HTERT RPE-1 (cell line): ENCODE data around the gene NPB.

ENCODE experiments used
- in situ Hi-C: fragments of 300-500 bp; cut with MboI; formaldehyde crosslinking; loops from 4 replicates; pipeline ENCODE4 v1.14.3; 2020; ENCODE audit warnings: low sequenced_read_pairs

The NPB gene

DNA sequence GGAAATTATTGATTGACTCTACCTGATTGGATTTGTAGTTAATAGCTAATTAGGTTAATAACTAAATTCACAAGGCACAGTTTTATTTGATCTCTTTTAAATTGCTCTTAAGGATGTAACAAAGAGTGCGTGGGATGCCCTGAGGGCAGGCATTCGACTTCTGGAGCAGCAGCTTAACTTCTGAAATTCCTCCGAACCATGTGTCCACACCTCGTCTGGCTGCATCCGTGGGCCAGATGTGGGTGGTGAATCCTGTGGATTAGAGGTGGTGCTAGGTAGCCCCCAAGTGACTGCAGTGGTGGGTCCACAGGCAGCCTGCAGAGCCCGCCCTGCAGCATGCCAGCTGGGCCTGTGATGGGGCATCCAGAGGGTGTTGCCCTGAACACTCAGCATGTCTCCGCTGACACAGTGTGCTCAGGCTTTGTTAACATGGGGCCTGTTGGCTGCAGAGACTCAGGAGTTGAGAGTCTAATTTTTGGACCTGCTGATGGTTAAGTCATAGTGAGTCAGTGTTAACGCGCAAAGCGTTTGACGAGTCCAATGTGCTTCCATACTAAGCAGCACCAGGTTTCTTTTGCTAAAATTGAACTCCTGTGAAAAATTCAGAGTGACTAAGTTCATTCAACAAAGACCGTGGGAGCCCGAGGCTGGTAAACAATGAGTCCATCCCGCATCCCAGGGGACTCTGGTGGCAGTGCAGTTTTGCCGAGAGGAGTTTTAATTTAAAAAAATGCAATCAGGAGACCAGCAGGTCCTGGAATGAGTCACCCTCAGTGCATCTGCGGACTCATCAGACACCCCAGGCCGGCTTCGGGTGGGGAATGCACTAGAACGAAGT lies 3.8 kb upstream of the NPB start:
- in situ Hi-C loops = no loop called here

- in situ Hi-C loops = no loop called here
Observed at GRCh38 chr17:81898885-81899284, 3.2 kb upstream of the NPB start.

- in situ Hi-C loops = no loop called here
Observed at GRCh38 chr17:81899514-81900166, 2.4 kb upstream of the NPB start.

- in situ Hi-C loops = no loop called here
Observed at GRCh38 chr17:81900181-81900820, 1.7 kb upstream of the NPB start.

- in situ Hi-C loops = no loop called here
Observed at GRCh38 chr17:81901167-81902022, 643 bp upstream of the NPB start.

DNA sequence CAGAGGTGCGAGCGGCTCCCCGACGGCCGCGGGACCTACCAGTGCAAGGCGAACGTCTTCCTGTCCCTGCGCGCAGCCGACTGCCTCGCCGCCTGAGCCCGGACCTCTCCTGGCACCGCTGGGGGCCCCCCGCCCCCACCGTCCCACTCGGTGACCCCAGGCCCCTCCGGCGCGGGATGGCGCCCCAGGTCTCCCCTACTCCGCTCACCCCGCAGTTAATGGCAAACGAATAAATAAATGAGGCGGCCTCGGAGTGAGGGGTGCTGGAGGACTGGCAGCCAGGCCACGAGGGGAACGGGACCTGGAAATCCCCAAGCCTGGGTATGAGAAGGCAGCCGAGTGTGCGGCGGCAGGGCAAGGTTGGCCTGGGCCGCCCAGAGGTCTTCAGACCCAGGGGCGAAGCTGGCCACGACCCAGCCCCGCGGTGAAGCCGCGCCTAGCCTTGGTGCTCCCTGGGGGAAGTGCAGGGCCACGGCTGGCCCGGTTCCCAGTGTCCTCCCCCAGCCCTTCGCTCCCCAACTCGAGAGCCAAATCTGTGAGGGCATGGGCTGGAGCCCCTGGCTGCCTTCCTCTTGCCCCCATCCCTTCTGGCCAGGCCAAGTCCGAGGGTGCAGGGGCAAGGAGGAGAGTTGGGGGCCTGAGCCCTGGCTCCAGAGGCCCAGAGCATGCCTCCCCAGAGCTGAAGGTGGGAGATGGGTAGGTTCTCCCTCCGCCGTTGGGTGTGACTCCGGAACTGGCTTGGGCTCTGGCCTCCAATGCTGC lies 796 bp downstream of the NPB start:
- in situ Hi-C loops = no loop called here

DNA sequence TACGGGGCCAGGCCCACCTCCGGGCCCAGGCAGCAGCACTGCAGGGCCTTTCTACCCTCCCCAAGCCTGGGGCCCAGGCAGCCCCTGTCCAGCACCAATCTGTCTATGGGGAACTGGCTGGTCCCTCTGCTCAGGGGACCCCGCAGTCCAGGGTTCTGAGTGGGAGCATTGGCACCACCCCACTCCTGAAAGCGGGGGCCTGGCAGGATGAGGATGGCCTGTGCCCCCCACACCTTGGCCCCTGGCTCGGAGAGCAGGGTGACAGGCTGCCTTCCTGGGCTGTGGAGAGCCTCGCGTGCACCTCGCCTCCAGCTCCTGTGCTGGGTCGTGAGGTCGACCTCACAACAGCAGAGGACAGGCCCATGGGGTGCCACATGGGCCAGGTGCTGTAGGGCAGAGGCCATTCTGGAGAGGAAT lies 1.4 kb downstream of the NPB start:
- in situ Hi-C loops = no loop called here

- in situ Hi-C loops = no loop called here
Observed at GRCh38 chr17:81903896-81904599, 2.0 kb downstream of the NPB start.

GRCh38 chr17:81904600-81905423 lies 2.8 kb downstream of the NPB start:
- in situ Hi-C loops = no loop called here

- in situ Hi-C loops = no loop called here
Observed at GRCh38 chr17:81905424-81905875, 3.4 kb downstream of the NPB start.

GRCh38 chr17:81905993-81906392 lies 4.0 kb downstream of the NPB start:
- in situ Hi-C loops = no loop called here

DNA sequence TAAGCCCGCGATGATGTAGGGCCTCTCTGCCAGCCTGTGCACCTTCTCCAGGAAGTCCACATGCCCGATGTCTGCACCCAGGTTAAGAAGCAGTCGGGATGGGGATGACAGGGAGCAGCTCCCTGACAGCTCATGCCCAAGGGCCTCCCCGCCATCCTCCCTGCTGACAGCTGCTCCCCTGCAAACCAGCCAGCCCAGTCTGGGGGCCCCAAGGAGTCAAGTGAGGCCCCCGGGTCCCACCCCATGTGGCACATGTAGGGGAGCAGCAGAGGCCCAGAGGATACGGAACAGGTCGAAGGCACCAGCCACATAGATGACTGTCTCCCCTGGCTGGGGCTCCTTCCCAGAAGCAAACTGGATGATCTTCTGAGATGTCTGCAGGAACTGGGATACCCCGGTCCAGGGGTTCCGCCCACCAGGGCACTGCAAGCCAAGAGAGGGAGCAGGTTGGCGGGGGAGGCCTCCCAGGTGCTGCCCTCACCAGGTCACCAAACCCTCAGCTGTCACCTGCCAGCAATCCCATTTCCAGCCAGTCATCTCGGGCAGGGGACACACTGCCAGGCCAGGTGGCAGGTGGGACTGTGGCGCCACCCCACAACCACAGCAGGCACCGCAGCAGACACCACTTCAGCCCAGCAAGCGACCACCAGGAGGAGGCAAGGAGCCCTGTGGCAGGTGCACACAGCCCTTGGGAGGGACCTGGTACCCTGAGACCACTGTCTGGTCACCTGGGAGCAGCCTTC lies 4.6 kb downstream of the NPB start:
- in situ Hi-C loops = no loop called here

DNA sequence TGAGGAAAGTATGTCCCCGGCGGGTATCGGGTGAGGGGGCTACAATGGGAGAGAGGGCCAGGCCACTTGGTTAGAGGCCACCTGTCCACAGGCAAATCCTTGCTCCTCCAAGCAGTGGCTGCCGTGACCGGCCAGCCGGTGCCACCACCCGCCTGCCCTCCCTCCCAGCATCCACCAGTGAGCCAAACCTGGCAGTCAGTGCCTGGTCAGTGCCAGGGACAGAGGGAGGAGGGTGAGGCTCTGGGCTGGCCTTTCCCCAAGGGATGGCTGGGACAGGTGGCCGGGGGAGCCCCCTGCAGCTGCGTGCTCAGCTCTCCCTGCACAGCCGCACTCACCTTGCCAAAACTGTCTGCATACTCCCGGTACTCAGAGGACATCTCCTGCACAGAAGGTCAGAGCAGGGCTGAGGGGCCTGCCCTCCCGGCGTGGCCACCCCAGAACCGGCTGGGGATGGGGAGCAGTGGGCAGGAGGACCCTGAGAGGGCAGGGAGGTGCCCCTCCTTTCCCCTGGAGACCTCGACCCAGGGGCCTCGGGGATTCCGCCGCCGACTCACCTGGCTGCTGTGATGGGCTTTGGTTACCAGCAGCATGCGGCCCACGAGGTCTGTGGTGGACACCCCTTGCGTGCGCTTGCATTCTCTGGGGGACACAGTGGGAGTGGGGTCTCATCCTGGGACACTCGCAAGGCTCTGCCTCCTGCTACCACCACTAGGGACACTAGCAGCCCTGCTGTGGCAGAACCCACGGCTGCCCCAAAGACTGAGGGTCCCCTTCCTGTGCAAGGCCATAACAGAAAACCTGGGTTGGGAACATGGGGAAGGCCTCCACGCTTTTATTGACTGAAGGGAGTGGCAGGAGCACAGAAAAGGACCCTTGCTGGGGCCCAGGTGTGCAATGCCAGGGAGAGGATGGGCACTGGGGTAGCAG lies 5.4 kb downstream of the NPB start:
- in situ Hi-C loops = no loop called here

- in situ Hi-C loops = no loop called here
Observed at GRCh38 chr17:81908793-81909192, 6.8 kb downstream of the NPB start.

DNA sequence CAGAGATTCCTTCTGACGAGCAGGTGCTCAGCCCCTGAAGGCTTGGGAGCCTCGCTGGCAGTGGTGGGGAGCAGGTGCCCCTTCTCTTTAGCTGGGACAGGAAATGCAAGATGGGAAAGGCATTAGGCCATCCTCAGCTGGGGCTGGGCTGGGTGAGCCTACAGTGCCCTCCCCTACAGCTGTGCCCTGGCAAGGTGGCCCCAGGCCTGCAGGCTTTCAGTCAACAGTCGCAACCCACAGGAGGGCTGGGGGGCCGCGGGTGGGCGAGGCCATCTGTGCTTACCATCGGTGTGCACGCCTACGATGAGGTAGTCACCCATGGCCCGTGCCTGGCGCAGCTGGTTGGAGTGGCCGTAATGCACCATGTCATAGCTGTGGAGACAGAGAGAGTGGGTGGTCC lies 7.2 kb downstream of the NPB start:
- in situ Hi-C loops = no loop called here

DNA sequence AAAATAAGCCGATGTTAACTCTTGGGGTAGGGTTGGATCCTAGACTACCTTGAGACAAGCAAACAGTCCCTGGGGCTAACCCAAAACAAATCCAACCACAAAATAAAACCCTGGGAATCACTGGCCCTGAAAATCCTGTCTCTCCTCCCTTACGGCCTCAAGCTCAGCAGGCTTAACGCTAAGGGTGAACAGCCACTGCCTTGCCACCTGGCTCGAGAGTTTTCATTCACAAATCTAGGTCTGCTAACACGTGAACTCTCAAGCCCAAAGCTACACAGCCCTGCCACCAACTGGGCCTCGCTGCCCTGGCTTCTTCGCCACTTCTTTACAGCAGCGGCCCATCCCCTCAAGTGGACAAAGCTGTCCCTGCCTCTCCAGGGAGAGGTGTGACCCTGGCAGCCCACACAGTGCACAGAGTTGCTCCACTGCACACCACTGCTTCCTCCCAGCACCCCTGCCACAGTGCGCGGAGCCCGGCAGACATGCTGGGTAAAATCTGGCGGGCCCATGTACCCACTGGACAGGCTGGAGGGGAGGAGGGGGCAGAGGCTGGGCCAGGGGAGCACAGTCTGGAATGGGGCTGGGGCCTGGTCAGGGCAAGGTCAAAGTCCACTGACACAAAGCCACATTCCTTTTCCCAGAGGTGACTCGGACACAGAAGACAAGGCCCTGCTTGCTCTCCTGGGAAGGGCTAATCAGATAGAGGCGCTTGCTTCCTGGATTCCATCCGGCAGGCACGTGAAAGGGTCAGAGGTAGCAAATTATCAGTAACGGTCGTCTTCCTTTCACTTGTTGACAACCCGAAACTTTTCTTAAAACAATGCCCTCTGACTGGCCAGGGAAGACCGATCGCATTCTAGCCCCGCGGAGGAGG lies 8.2 kb downstream of the NPB start:
- in situ Hi-C loops = no loop called here
